ENCODE data around the gene LILRA2. TPM values are rescaled to one million over a fixed set of nuclear protein-coding genes. Genes with fewer than 3 reads are reported as not detected.

LILRA2 gene
- total and polyA plus RNA-seq, 10 of the 15 experiments (the other 5 are each of a cell fraction or from before 2014, with no cell fraction given), result 0.16 to 1.8 (median 0.43) TPM

GRCh38 chr19:54573330-54573872 is at the start of gene LILRA2 (continued):
- TF ChIP-seq ZNF274 (IDR thresholded peaks at IDR 0.05; ENCODE audit: insufficient read depth, insufficient read length) (no peak), EGR1 (IDR thresholded peaks at IDR 0.05; ENCODE audit: borderline replicate concordance in 1 of 2, low read depth in 2 of 2, low read length in 2 of 2) (no peak), MTA3 (IDR thresholded peaks at IDR 0.05; ENCODE audit: borderline replicate concordance, low read length) (no peak), CHD1 (IDR thresholded peaks at IDR 0.05; ENCODE audit: low read depth, low read length) (no peak), DPF2 (IDR thresholded peaks at IDR 0.05) (0 out of 2 replicates have a peak, but pooled peaks have one; percentile 17), EED (IDR thresholded peaks at IDR 0.05; ENCODE audit: low read depth) (0 out of 2 replicates have a peak, but pooled peaks have one; percentile 21)

DNA sequence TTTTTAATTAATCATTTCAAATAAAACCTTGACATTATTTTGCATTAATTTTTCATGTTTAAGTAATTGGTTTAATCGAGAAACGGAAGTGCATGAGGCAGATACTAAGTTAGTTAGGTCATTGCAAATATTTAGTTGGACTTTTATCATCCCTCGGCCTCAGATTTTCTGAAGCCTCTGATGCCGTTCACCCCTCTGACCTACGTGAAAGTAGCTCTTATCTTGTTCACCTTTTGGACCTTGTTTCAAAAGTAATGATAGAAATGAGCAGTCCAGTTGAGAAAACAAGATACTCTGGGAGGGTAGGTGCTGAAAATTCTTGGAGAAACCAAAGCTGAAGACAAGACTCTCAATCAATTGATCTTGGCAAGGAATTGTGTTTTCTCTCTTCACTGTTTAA is 48.0 kb upstream of the LILRA2 start:
- Histone ChIP-seq H3K27me3 (replicated peaks in 1 of 2; ENCODE audit: control insufficient read depth in 2 of 2, insufficient read depth in 2 of 2, low read length in 1 of 2) (no peaks in the 10 kb centered on the region), H3K4me2 (ENCODE audit: control insufficient read depth, insufficient read depth) (no peak overlapping the region), H3K4me3 (no peak overlapping the region), H3K27ac (ENCODE audit: control insufficient read depth, insufficient read depth) (no peak overlapping the region), H3K9me3 (replicated peaks; ENCODE audit: control insufficient read depth, insufficient read depth, low read length) (no peaks in the 10 kb centered on the region; the same call in 2 of the 3 replicates), H3K79me2 (ENCODE audit: control insufficient read depth, insufficient read depth, low read length) (no peaks in the 10 kb centered on the region), H3K36me3 (ENCODE audit: control insufficient read depth in 2 of 2, insufficient read depth in 2 of 2, low read length in 1 of 2) (no peaks in the 10 kb centered on the region), H3K4me1 (ENCODE audit: control insufficient read depth, insufficient read depth, low read length) (peaks cover 30% of the 10 kb centered on the region), H4K20me1 (ENCODE audit: control insufficient read depth, insufficient read depth) (no peaks in the 10 kb centered on the region), H2AFZ (ENCODE audit: control insufficient read depth, low read depth, low read length) (no peak overlapping the region), H3K9ac (ENCODE audit: control insufficient read depth, insufficient read depth, low read length) (no peak overlapping the region)
- 58% methylated on average over 5 of the region's 5 CpGs for WGBS (ENCODE audit: insufficient coverage, insufficient replicate concordance, low lambda C conversion rate, missing lambda C conversion rate)
- ChIA-PET SMC1A (ENCODE audit: uncharacterized antibody, unreplicated experiment) (interaction anchor here (1.3 kb wide), 1 partner anchor 91 kb away, joined by 3 read pairs; no protein-coding TSS in a partner anchor), RAD21 (ENCODE audit: unreplicated experiment) (no interaction called here), POLR2A (interaction anchor here (1.2 kb wide), 1 partner anchor 26 kb away, joined by 3 read pairs; no protein-coding TSS in a partner anchor), CTCF (interaction anchor here (1.2 kb wide), 1 partner anchor 48 kb away, joined by 4 read pairs; no protein-coding TSS in a partner anchor)
- in situ Hi-C loops (cut with MboI), result no loop called here
- intact Hi-C loops (cut with micrococcal nuclease; ENCODE audit: unreplicated experiment), result no loop called here
- FAIRE-seq (no peak), DNase-seq (ENCODE audit: low read depth, low spot score) (no peak), ATAC-seq (no peak)
- no peak for TF ChIP-seq TCF3 (IDR thresholded peaks at IDR 0.05; ENCODE audit: borderline replicate concordance, insufficient read depth, low read depth, low read length)
- no peak for TF ChIP-seq ZNF622 (IDR thresholded peaks at IDR 0.05)
- no peak for TF ChIP-seq HCFC1 (IDR thresholded peaks at IDR 0.05; ENCODE audit: low read length)
- no TSS peak for BruUV-seq (replicated peaks)

All from GM12878 (cell line).